HG02588 (cell line): Measurements from ENCODE around the gene VAV3.
"Not testable (repeated sequence)": the region's sequence is repeated elsewhere in the genome, so short reads cannot be mapped to it uniquely, and the experiment has no call there.

Experiments used
- ATAC-seq: cut with Tn5 transposase; IDR thresholded peaks from one replicate; pipeline ENCODE4 v1.9.1; 2021; ENCODE audit warnings: mild to moderate bottlenecking, moderate library complexity; ENCODE audit not compliant: unreplicated experiment

VAV3 gene

DNA sequence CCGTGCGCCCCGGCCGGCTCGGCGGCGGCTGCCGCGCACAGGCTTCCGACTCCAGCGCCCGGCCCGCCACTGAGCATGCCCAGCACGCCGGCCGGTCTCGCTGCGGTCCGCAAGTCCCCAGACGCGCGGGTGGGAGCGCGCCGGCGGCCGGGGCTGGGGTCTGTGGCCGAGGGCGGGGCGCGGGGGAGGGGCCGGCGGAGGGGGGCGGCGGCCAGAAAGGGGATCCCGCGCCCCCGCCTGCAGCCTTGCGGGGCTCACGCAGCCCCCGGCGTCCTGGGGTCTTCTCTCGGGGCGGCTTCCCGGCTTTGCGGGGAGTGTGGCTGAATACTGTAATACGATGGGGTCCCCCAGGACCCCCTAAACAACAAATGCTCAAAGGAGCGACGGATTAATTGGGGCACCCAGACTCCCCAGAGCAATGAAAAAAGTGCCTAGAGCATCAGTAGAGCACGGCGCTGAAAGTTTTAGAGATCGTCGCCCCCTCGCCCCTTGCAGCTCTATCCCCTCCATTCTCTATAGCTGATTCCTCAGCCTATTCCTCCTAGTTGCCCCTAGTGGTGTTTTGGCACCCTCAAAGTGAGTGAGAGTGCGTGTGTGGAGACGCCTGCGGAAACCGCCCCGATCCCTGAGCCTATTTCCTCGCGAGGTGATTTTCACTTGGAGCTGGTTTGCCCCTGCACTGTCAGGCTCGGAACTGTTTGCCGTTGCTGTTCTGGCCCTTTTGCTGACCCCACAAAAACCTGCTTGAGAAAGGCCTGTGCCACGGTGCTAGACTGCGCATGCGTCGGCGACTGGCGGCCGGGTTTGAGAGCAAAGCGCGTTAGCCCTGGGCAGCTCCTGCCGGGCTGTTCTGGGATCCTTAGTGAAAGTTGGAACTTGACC is at the start of gene VAV3:
Gene VAV3 (minus strand): TSS at position 71 of the 882 bp plus-strand sequence. CDS start 311 bp downstream, outside the sequence.
- ATAC-seq, result no peak

- no peak for ATAC-seq
Measured at GRCh38 chr1:108012553-108012952, 47.6 kb upstream of the VAV3 start.

DNA sequence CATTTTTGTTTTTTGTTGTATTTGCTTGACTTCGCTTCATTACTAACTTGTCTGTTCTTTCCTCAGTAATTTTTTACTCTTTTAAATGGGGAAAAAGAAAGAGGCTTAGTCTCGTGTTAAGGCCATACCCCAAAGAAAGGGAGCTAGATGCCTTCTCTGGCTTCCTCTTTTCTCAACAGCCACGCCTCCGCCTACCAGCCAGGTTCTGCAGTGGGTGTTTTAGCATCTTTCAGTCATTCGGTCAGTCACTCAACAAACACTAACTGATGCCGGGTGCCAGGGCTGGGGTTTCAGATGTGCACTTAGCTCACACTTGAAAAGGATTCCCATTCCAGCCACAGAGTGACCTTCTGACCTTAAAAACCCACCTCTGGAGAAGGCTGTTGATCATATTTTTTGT is 46.3 kb upstream of the VAV3 start:
- ATAC-seq, result no peak

DNA sequence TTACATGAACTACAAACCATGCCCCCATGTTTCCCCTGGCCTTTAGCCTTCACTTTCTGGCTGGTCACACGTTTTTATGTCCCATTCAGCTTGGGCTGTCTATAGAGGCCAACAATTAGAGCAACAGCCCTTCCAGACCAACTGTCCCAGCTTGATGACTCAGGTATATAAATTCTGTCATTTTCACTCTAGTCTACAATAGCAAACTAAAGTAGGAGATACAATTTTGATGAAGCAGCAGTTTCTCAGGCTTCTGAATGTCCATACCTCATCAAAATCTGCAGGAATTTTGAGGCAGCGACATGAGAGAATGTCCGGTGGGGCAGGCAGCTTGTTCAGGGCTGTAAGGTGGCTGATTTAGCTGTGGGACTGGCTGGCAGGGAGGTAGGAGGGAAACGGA is 45.6 kb upstream of the VAV3 start:
- ATAC-seq, result no peak

- no peak for ATAC-seq
Measured at GRCh38 chr1:108009603-108010195, 44.7 kb upstream of the VAV3 start.

DNA sequence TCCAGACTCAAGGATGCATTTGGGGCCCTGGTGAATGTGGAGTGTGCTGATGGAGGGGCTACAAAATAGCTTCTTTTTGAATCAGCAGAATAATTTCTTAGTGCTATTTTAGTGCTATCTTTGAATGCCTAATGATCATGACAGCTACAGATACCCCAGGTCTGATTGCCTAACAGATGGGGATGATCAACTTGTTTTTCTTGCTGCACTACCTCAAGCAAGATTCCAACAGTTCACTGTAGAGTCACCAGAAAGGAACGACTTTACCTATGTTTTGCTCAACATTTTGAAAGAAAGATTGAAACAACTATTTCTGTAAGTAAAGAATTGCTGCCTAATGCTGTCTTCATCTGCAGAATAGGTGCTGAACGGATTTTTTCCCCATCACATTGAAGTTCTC is 42.6 kb upstream of the VAV3 start:
- no peak for ATAC-seq

DNA sequence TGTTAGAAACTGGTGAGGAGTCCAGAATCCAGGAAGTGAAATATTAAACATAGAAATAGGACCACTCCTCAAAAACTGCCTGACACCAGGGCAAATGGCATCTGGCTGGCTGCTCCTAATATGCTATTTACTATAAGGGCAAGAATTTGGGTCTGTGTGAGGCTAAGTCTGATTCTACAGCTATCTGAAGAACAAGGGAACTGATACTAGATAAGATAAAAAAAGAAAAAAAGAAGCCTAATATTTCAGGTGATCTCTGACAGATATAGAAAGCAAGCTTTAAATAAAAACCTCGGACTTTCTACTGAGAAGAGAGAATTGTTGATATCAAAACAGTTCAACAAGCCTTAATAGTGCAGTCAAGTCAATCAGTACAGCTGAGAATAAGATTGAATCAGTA is 42.1 kb upstream of the VAV3 start:
- no peak for ATAC-seq

DNA sequence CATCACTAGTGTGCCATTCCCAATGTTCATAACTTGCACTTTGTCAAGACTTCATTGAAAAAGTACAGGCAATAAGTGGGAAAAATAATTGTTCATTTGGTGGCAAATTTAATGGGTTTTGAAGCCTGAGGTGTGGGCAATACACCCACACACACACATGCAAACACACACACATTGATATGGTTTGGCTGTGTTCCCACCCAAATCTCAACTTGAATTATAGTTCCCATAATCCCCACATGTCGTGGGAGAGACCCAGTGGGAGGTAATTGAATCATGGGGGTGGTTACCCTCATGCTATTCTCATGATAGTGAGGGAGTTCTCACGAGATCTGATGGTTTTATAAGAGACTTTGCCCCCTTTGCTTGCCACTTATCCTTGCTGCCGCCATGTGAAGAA is 39.9 kb upstream of the VAV3 start:
- ATAC-seq, result not testable (repeated sequence)

GRCh38 chr1:108000620-108001111 is 35.7 kb upstream of the VAV3 start:
- no peak for ATAC-seq

DNA sequence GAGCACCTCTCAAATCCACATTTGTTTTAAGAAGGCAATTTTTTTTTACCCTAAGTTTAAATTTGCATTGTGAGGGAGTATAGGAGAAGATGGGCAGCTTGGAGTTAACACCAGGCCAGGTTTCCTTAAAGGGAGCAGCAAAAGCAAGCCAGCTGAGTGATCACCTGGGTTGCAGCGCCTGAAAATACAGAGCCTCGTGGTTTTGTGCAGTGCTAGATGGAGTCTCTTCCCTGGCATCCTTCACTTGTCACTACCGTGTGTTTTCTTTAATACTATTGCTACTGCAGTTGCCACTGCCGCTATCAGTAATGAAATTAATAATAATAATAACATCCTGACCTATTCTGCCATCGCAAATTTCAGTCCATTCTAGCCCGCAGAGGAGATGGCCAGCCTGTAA is 35.2 kb upstream of the VAV3 start:
- ATAC-seq, result no peak

- ATAC-seq, result no peak
Measured at GRCh38 chr1:107997866-107998265, 32.9 kb upstream of the VAV3 start.

GRCh38 chr1:107993920-107994319 is 28.9 kb upstream of the VAV3 start:
- no peak for ATAC-seq

DNA sequence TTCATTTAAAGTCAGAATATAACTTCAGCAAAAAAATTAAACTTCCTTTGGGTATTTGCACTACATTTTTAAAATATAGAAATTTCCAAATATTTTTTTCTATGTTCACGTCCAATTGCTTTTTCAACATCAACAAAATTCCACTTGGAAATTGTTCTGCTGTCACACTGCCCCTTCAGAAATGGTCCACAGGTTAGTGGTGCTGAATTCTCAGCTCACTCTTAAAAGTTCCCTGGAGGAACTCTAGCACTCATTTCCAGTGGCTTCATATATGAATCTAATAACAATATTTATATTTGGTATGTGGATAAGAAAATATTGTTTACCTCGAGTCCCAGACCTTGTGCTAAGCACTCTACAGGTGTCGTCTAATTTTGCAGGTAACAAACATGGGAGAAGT is 27.4 kb upstream of the VAV3 start:
- no peak for ATAC-seq

DNA sequence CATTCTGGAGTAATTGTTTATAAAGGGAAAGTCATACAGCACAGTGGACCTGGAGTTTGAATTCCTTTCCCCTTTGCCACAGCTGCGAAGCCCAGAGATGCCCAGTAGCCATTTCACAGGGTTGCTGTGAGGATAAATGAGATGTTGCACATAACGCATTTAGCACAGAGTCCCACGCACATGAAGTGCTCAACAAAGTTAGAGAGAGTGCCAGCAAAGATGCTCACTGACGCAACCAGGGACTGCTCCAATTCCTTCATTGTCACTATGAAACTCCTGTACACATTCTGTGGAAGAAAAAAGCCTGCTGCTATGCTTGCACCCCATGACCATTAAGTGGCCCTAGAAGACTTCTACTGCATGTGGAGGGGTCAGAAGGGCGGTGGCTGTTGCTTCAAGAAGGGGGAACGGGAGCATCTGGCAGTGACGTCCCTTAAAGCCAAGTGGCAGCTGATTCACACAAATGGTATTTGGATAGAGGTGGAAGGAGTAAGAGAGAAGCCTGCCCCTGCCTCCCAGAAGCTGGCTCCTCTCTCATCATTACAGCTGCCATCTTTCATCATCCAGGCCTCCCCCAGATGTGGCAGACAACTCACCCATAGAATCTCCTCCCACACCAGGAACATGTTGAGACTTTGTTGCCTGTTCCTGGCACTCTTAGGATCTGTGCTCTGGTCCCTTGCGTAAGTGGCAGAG is 26.5 kb upstream of the VAV3 start:
- ATAC-seq, result no peak

DNA sequence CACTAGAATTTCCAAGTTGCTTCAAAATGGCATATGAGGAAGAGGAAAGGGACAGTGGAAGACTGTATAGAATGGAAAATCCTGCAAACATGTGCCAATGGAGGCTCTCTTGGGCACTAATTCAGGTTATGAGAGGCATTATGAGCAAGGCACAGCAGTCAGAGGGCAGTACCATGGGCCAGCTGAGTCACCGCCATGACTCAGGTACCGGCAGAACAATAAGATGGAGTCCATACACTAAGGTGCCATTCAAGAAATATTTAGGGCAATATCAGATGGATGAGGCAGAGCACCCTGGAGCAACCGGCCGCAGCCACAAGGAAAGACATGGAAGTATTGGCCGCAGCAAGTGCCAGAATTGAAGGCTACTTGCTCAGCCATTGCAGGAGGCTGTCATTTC is 25.6 kb upstream of the VAV3 start:
- ATAC-seq, result no peak

DNA sequence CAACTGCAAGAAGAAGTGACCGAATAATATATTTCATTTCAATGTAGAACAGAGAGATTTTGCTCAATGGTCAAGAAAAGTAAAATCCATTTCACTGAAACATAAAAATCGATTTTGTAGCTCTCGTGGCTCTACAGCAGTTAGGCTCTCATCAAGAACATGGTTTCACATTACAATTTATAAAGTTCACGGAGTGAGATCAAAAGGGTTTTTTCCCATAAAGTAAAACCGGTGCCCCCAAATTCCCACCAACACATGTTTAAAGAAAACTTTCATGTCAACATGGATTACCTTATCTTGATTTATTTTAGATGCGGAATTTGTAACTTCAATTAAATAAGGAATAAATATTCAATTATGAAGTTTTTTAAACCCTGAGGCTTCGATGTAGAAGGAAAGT is 16.3 kb upstream of the VAV3 start:
- no peak for ATAC-seq

GRCh38 chr1:107979926-107980325 is 14.9 kb upstream of the VAV3 start:
- ATAC-seq, result no peak

- no peak for ATAC-seq
Measured at GRCh38 chr1:107979088-107979487, 14.1 kb upstream of the VAV3 start.

GRCh38 chr1:107976836-107977235 is 11.9 kb upstream of the VAV3 start:
- no peak for ATAC-seq

DNA sequence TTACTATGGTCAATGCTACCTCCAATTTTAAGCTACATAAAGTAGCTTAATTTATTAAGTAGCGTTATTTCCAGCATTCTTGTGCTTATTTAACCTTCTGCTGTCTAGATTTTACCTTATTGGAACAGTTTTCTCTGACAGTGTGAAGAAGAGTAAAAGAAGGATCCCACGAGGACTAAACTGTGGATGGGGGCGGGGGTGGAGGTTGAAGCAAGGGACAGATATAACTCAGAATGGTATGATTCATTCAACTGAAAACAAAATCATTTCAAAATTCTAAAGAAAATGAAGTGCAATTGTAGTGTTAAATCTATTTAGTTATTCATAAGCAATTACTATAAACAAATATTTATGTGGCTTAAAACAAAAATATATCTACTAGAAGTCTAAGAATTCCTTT is 11.5 kb upstream of the VAV3 start:
- ATAC-seq, result no peak

GRCh38 chr1:107975851-107976250 is 10.9 kb upstream of the VAV3 start:
- no peak for ATAC-seq

DNA sequence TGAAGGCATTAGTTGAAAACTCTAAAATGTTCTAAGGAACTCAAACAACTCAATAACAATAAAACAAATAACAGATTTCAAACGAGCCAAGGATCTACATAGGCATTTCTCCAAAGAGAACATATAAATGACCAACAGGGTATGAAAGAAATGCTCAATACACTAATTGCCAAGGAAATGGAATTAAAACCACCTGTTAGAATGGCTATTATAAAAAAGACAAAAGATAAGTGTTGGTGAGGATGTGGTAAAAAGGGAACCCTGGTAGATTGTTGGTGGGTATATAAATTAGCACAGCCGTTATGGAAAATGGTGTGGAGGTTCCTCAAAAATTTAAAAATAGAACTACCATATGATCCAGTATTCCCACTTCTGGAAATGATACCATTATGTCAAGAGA is 9.1 kb upstream of the VAV3 start:
- no peak for ATAC-seq
